ENCODE measurements around the gene ZRANB3. TPM values are rescaled to one million over a fixed set of nuclear protein-coding genes. Genes with fewer than 3 reads are reported as not detected.

The ZRANB3 gene
- total and polyA plus RNA-seq, 12 donors = 0.66 to 5.7 (median 2.2) TPM

DNA sequence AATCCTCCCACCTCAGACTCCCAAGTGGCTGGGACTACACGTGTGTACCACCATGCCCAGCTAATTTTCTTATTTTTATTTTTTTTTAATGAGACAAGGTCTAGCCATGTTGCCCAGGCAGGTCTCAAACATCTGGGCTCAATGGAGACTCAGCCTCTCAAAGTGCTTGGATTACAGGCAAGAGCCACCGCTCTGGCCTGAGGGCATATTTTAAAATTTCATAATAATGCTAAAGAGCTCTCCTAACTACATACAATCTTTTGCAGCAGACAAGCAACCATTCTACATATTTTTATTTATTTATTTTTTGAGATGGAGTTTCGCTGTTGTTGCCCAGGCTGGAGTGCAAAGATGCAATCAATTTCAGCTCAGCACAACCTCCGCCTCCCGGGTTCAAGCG, 271.9 kb downstream of the ZRANB3 start:
- no peaks in the 10 kb centered on the region for H3K4me1 ChIP-seq
- WGBS, 2 donors = 97 to 98% methylated on average over 6 of the region's 6 CpGs
- peaks cover 0 to 9% (median 0%) of the 10 kb centered on the region in 11 donors for H3K9me3 ChIP-seq
- no peak for ATAC-seq
- intact Hi-C loops (cut with DNase I) = no loop called here
- no peak overlapping the region for H3K27ac ChIP-seq
- DNase-seq = no peak
- no peak overlapping the region for H3K4me3 ChIP-seq
- no peaks in the 10 kb centered on the region for H3K27me3 ChIP-seq
- no peaks in the 10 kb centered on the region for H3K36me3 ChIP-seq
- TF ChIP-seq, protein P1, sequence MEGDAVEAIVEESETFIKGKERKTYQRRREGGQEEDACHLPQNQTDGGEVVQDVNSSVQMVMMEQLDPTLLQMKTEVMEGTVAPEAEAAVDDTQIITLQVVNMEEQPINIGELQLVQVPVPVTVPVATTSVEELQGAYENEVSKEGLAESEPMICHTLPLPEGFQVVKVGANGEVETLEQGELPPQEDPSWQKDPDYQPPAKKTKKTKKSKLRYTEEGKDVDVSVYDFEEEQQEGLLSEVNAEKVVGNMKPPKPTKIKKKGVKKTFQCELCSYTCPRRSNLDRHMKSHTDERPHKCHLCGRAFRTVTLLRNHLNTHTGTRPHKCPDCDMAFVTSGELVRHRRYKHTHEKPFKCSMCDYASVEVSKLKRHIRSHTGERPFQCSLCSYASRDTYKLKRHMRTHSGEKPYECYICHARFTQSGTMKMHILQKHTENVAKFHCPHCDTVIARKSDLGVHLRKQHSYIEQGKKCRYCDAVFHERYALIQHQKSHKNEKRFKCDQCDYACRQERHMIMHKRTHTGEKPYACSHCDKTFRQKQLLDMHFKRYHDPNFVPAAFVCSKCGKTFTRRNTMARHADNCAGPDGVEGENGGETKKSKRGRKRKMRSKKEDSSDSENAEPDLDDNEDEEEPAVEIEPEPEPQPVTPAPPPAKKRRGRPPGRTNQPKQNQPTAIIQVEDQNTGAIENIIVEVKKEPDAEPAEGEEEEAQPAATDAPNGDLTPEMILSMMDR (IDR thresholded peaks at IDR 0.05) = no peak

DNA sequence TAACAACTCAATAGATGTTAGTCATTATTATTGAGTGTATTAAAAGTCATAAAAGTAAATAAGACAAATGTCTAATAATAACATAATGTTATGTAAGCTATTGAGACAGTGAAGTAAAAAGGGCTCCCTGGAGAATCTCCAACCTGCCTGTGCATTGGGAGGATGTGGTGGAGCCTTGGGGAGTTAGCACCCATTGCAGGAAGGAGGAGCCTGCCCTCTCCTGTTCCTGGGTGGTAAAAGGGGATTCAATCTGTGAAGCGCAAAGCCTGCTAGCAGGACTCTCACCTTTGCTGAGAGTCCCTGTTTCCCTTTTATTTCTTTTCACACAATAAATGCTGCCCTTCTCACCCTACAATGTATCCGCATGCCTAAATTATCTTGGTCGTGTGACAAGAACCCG, 272.8 kb downstream of the ZRANB3 start:
- TF ChIP-seq, protein P1 (IDR thresholded peaks at IDR 0.05) = peak in 3 of 9 donors; percentile 16 to 30 (median 20)
- Histone ChIP-seq H3K27ac (no peak overlapping the region), H3K4me1 (no peaks in the 10 kb centered on the region), H3K36me3 (no peaks in the 10 kb centered on the region), H3K4me3 (no peak overlapping the region), H3K9me3 (peaks cover 0 to 9% (median 0%) of the 10 kb centered on the region in 11 donors), H3K27me3 (no peaks in the 10 kb centered on the region)
- ATAC-seq = no peak
- 85 to 88% methylated on average over 4 of the region's 4 CpGs for WGBS, 2 donors
- intact Hi-C loops (cut with DNase I) = no loop called here
- DNase-seq = no peak

DNA sequence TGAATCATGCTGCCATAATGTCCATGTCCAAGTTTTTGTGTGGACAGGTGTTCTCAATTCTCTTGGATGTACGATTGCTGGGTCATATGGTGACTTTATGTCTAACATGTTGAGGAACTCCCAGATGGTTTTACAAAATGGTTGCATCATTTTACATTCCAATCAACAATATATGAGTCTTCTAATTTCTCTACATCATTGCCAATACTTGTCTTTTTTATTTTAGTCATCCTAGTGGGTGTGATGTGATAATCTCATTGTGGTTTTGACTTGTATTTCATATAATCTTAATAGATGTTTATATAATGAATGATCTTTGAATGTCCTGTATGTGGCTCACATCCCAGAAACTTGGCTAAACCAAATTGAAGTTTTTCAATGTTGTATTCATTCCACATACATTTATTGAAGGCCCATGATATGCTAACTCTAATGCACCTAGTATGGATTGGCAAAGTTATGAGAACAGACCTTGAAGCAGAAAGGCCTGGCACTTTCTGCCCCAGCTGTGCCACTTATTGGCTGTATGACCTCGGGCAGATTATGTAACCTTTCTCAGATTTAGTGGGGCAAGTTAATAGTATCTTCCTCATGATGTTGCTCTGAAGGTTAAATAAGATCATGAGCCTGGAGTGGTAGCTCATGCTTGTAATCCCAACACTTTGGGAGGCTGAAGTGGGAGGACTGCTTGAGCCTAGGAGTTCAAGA, 273.5 kb downstream of the ZRANB3 start:
- TF ChIP-seq, protein P1 (IDR thresholded peaks at IDR 0.05) = no peak
- intact Hi-C loops (cut with DNase I) = no loop called here
- no peak overlapping the region for H3K4me3 ChIP-seq
- H3K27me3 ChIP-seq = no peaks in the 10 kb centered on the region
- H3K36me3 ChIP-seq = no peaks in the 10 kb centered on the region
- H3K27ac ChIP-seq = no peak overlapping the region
- ATAC-seq (no peak), DNase-seq (no peak)
- no peaks in the 10 kb centered on the region for H3K4me1 ChIP-seq
- WGBS, 2 donors = 89 to 96% methylated on average over 2 of the region's 2 CpGs
- peaks cover 0 to 9% (median 0%) of the 10 kb centered on the region in 11 donors for H3K9me3 ChIP-seq

DNA sequence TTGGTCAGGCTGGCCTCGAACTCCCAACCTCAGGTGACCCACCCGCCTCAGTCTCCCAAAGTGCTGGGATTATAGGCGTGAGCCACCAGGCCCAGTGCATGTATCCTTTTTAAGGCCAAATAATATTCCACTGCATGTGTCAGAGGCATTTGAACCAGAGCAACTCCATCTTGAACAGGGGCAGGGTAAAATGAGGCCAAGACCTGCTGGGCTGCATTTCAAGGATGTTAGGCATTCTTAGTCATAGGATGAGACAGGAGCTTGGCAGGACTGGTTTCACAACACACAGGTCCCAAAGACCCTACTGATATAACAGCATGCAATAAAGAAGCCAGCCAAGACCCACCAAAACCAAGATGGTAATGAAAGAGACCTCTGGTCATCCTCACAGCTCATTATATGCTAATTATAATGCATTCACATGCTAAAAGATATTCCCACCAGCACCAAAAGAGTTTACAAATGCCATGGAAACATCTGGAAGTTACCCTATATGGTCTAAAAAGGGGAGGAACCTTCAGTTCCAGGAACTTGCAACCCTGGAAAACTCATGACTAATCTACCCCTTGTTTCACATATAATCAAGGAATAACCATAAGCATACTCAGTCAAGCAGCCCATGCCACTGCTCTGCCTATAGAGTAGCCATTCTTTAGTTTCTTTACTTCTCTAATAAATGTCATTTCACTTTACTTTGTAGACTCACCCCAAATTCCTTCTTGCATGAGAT, 274.3 kb downstream of the ZRANB3 start:
- Histone ChIP-seq H3K36me3 (no peaks in the 10 kb centered on the region), H3K9me3 (peaks cover 0 to 9% (median 0%) of the 10 kb centered on the region in 11 donors), H3K4me1 (no peaks in the 10 kb centered on the region), H3K27me3 (no peaks in the 10 kb centered on the region), H3K27ac (no peak overlapping the region), H3K4me3 (no peak overlapping the region)
- TF ChIP-seq, protein P1 (IDR thresholded peaks at IDR 0.05) = no peak
- DNase-seq (no peak), ATAC-seq (no peak)
- 97 to 100% methylated on average over 3 of the region's 3 CpGs for WGBS, 2 donors
- intact Hi-C loops (cut with DNase I) = no loop called here
